Activated CD4-positive, alpha-beta memory T cell treated with anti-CD3 and anti-CD28 coated beads, Interleukin-2, amount 10 ng/mL, durations not matched to agents 7 days and 5 days (primary cell): ENCODE data around the gene TCF12. TPM values are rescaled to one million over a fixed set of nuclear protein-coding genes. Genes with fewer than 3 reads are reported as not detected.

Experiments used
- CTCF ChIA-PET: fragments of 350-600 bp; sonication (Branson Sonifier 250); formaldehyde crosslinking; loops from one replicate; lab custom pipeline; 2021; ENCODE audit warnings: antibody characterized with exemption, inconsistent platforms; lab: Charles Lee
- POLR2A ChIA-PET: fragments of 350-600 bp; sonication (Branson Sonifier 250); formaldehyde crosslinking; loops from one replicate; lab custom pipeline; 2021; ENCODE audit warnings: antibody characterized with exemption; lab: Charles Lee
- DNase-seq: peaks from one replicate; pipeline ENCODE4 v3.0.0-alpha.2; 2020
- H3K27ac Mint-ChIP-seq: one replicate; pipeline ENCODE4 v1.8.0; 2021; ENCODE audit warnings: mild to moderate bottlenecking, mixed read lengths
- H3K27me3 Mint-ChIP-seq: one replicate; pipeline ENCODE4 v1.8.0; 2021; ENCODE audit warnings: mixed read lengths
- H3K36me3 Mint-ChIP-seq: one replicate; pipeline ENCODE4 v1.8.0; 2021; ENCODE audit warnings: low read depth, mixed read lengths
- H3K4me1 Mint-ChIP-seq: one replicate; pipeline ENCODE4 v1.8.0; 2021; ENCODE audit warnings: mixed read lengths
- H3K4me3 Mint-ChIP-seq: one replicate; pipeline ENCODE4 v1.8.0; 2021; ENCODE audit warnings: mild to moderate bottlenecking, mixed read lengths
- H3K9me3 Mint-ChIP-seq: one replicate; pipeline ENCODE4 v1.8.0; 2021; ENCODE audit warnings: mixed read lengths
- total RNA-seq, 2 experiments: library from RNA; stranded (reverse); gene quantifications; one replicate each; pipeline ENCODE4 v1.2.3, GENCODE V29; 2021

TCF12 gene
- total RNA-seq: 10 to 100 TPM; 62.4 to 62.8 TPM

DNA sequence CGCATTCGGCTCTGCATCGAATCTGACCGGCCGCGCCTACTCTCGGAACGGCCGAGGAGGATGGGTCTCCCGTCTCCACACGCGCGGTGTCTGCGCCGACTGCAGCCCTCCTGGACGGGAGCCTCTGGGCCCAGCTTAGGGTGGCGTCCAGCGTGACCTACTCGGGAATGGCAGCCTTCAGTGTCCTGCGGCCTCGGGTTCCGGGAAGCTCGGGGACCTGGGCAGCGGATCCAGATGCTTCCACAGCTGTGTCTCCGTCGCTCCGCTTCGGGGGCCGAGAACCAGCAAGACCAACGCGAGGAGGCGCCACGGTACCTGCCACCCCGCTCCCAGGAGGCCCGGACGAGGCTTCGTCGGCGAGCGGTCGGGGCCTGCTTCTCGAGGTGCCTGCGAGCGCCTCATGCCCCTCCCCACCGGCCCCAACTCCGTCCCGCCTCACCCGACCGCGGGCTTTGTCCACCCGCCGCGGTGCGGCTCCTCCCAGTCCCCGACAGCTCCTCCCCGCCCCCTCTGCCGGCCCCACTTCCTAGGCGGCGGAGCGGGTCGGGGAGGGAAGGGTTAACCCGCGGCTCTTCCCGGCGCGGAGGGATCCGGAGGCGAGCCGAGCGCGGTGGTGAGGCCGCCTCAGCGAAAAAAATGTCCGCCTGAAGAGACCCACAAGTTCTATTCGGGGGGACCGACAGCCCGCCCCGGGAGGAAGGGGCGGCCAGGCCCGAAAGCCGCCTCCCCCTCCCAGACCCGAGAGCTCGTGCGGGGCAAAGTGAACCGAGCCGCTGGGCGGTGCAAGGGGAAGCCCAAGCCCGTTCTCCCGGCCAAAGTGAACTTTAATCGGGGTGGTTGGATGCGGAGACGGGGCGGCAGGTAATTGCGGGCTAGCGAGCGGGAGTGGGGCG is at the start of gene TCF12:
TCF12 (plus strand) TSS at position 599 of the 893 bp plus-strand sequence. CDS start 1,270 bp downstream, outside the sequence.
- Mint-ChIP-seq H3K27me3 (no peaks in the 10 kb centered on the region), H3K4me3 (peak within 1 kb of the TSS; percentile 81), H3K4me1 (peaks cover 29% of the 10 kb centered on the region), H3K27ac (peak within 1 kb of the TSS; percentile 63), H3K9me3 (peaks cover 2% of the 10 kb centered on the region), H3K36me3 (peaks cover 16% of the 10 kb centered on the region)
- ChIA-PET POLR2A (interaction anchor here (0.6 to 3.4 kb wide), 26 partner anchors 8 to 674 kb away, joined by 3 to 60 read pairs (median 4); partner anchors contain the start of gene ZNF280D), CTCF (interaction anchor here (0.8 to 1.8 kb wide), 15 partner anchors 9 to 609 kb away, joined by 3 to 7 read pairs (median 3); no protein-coding TSS in a partner anchor)
- DNase-seq: peak; percentile 89

DNA sequence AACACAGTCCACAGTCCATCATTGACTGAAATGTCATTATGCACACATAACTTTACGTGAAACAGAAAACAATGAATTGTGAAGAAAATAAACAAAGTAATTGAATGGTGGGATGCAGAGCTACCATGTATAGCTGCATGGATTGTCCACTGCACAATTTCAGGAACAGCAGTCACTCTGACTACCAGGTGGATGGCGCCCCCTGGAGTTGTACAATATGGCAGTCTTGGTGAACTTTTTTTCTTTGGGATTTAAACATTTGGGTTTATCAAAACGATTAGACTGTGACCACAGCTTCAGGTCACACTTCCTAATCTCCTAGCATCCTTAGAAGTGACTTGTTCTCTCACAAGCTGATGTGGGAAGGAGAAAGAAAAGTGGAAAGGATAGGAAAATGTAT is 48.9 kb upstream of the TCF12 start:
- H3K4me3 Mint-ChIP-seq: no peak overlapping the region
- no peak overlapping the region for H3K27ac Mint-ChIP-seq

DNA sequence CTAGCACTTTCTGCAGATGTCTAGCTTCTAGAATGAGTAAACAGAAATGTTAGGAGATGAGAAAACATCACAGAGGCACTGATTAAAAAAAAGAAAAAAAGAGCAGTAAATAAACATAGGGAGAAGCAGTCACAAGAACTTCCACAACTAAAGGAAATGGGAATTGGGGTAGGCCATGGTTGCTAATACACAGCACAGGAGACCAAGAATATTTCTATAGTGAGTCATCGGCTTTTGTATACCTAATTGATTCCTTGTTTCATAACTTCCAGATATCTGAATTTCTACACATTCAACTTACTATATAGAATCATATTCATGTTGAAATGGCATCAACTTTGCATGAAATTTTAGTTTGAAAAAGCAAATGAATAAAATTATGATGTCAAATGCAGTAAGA is 47.3 kb upstream of the TCF12 start:
- Mint-ChIP-seq H3K36me3 (no peaks in the 10 kb centered on the region), H3K4me3 (no peak overlapping the region), H3K4me1 (no peaks in the 10 kb centered on the region), H3K27me3 (no peaks in the 10 kb centered on the region), H3K27ac (no peak overlapping the region), H3K9me3 (no peaks in the 10 kb centered on the region)
- no peak for DNase-seq
- ChIA-PET POLR2A (interaction anchor here (1.1 kb wide), 1 partner anchor 17 kb away, joined by 3 read pairs; no protein-coding TSS in a partner anchor), CTCF (interaction anchor here (1.3 to 5.2 kb wide), 2 partner anchors 47 to 378 kb away, joined by 3 to 74 read pairs; partner anchors contain the start of gene TCF12)

More for the DNA sequence above, 48.9 kb upstream of the TCF12 start:
- H3K27me3 Mint-ChIP-seq: no peaks in the 10 kb centered on the region
- CTCF ChIA-PET: interaction anchor here (1.5 to 5.2 kb wide), 3 partner anchors 49 to 376 kb away, joined by 3 to 74 read pairs (median 5); partner anchors contain the start of gene TCF12
- H3K9me3 Mint-ChIP-seq: no peaks in the 10 kb centered on the region
- POLR2A ChIA-PET: interaction anchor here (1.2 kb wide), 1 partner anchor 136 kb away, joined by 3 read pairs; the partner anchor contains the start of gene ZNF280D
- DNase-seq: peak; percentile 46
- H3K4me1 Mint-ChIP-seq: no peaks in the 10 kb centered on the region
- H3K36me3 Mint-ChIP-seq: no peaks in the 10 kb centered on the region

DNA sequence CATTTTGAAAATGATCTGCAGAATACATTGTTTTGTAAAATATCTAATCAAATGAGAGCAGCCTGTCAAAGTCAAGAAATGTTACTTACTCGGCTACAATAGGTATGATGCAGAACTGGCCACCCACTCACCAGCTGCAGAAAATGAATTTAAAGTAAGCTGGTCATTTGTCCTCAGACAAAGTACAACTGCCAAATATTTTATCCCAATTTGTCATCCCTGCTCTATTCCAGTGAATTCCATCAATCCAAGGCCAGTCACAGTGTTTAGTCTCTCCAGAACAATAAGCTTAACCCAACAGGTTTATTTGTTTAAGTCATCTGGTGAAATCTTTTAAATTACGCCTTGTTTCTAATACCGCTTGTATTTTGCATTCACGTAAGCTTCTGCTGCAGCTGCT is 46.6 kb upstream of the TCF12 start:
- no peaks in the 10 kb centered on the region for H3K36me3 Mint-ChIP-seq
- H3K4me1 Mint-ChIP-seq: no peaks in the 10 kb centered on the region
- DNase-seq: no peak
- no peak overlapping the region for H3K27ac Mint-ChIP-seq
- no peaks in the 10 kb centered on the region for H3K9me3 Mint-ChIP-seq
- POLR2A ChIA-PET: interaction anchor here (1.1 kb wide), 1 partner anchor 16 kb away, joined by 3 read pairs; no protein-coding TSS in a partner anchor
- CTCF ChIA-PET: interaction anchor here (1.3 to 5.2 kb wide), 2 partner anchors 46 to 378 kb away, joined by 3 to 74 read pairs; partner anchors contain the start of gene TCF12
- no peaks in the 10 kb centered on the region for H3K27me3 Mint-ChIP-seq
- H3K4me3 Mint-ChIP-seq: no peak overlapping the region

DNA sequence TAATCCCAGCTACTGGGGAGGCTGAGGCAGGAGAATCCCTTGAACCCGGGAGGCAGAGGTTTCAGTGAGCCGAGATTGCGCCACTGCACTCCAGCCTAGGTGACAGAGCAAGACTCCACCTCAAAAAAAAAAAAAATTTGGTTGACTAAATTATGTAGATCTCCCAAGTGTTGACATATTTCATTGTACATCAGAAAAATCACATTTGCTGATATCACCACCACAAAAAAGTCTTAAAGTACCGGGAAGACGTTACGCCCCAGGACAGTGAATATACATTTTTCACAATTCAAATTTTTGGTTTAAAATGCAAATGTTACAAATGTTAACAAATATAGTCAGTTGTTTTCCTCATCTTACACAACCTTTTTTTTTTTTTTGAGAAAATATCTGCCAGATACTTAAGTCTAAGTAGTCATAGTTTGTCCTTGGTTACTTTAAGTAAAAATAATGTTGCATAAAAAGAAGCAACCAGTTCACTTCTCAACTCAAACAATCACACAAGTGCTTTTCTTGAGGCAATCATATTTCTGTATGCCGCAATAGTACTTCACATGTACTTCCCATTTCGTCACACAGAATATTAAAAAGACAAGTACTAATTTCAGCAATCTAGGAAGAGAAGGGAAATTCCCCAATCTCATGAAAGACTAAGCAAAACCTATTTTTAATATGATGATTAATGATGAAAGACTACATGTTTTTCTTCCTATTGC is 41.0 kb upstream of the TCF12 start:
- Mint-ChIP-seq H3K36me3 (no peaks in the 10 kb centered on the region), H3K27ac (no peak overlapping the region), H3K4me1 (no peaks in the 10 kb centered on the region), H3K4me3 (no peak overlapping the region), H3K9me3 (no peaks in the 10 kb centered on the region), H3K27me3 (peaks cover 4% of the 10 kb centered on the region)
- POLR2A ChIA-PET: no interaction called here
- CTCF ChIA-PET: no interaction called here
- DNase-seq: no peak

DNA sequence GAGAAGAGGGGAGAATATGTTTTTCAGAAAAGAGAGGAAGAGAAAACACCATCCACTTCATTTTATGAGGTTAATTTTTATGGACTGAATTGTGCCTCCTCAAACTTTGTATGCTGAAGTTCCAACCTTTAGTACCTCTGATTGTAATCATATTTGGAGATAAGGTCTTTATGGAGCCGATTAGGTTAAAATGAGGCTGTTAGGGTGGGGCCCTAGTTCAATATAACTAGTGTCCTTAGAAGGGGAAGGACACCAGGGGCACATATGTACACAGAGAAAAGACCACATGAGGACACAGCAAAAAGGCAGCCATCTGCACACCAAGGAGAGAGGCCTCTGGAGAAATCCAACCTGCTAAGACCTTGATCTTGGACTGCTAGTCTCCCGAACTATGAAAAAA is 38.9 kb upstream of the TCF12 start:
- no peak for DNase-seq
- no peak overlapping the region for H3K27ac Mint-ChIP-seq
- H3K4me3 Mint-ChIP-seq: no peak overlapping the region
- no peaks in the 10 kb centered on the region for H3K4me1 Mint-ChIP-seq
- ChIA-PET CTCF (no interaction called here), POLR2A (no interaction called here)
- H3K36me3 Mint-ChIP-seq: no peaks in the 10 kb centered on the region
- H3K27me3 Mint-ChIP-seq: peaks cover 4% of the 10 kb centered on the region
- H3K9me3 Mint-ChIP-seq: no peaks in the 10 kb centered on the region

DNA sequence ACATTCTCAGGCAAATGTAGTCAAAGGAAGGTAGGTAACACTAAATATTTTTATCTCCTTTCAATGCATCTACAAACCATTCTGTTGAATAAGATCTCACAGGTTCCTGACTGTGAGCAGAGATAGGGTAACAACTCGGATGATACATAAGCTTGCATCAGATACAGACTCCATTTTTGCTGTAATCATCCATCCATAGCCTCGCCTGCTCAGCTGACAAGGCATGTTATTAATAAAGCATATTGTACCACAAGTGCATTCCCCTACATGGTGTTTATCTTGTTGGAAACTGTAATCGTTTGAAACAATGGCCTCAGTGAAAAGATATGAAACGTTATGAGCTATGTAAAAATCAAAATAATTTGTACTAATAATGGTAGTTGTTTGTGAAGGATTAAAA is 35.4 kb upstream of the TCF12 start:
- ChIA-PET CTCF (interaction anchor here (1.2 to 1.4 kb wide), 2 partner anchors 36 to 392 kb away, joined by 3 to 4 read pairs; partner anchors contain the start of gene TCF12), POLR2A (interaction anchor here (1.9 kb wide), 1 partner anchor 35 kb away, joined by 6 read pairs; the partner anchor contains the start of gene TCF12)
- DNase-seq: no peak
- peaks cover 16% of the 10 kb centered on the region for H3K4me1 Mint-ChIP-seq
- H3K9me3 Mint-ChIP-seq: no peaks in the 10 kb centered on the region
- peaks cover 4% of the 10 kb centered on the region for H3K27me3 Mint-ChIP-seq
- H3K36me3 Mint-ChIP-seq: no peaks in the 10 kb centered on the region
- H3K4me3 Mint-ChIP-seq: no peak overlapping the region
- H3K27ac Mint-ChIP-seq: no peak overlapping the region

DNA sequence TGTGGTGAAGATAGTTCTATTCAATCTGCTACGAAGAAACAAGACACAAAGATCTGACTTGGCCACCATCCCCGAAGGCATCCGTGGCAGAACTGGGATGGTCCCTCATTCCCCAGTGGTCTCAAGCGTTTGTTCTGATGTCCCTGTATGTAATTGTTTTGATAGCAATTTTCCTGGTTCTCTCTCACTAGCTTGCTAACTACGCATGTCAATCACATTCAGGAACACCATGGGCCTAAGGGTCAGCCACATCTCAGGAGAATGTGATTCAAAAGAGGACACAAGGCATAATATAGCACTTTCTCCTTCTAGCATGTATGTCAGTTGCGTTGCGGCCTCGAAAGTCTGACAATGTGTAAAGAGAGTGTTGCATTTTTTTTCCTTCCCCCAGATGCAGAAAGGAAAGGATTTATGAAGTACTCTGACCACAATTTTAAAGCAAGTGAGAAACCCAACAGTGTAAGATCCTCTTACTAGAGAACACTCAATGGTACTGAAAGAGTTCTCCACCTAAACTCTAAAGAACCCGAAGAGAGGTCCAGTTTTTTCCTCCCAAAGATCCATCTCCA is 32.0 kb upstream of the TCF12 start:
- ChIA-PET POLR2A (interaction anchor here (2.9 kb wide), 1 partner anchor 33 kb away, joined by 60 read pairs; the partner anchor contains the start of gene TCF12), CTCF (no interaction called here)
- peaks cover 23% of the 10 kb centered on the region for H3K4me1 Mint-ChIP-seq
- no peak for DNase-seq
- H3K4me3 Mint-ChIP-seq: peak overlapping the region; percentile 76
- peaks cover 2% of the 10 kb centered on the region for H3K27me3 Mint-ChIP-seq
- no peaks in the 10 kb centered on the region for H3K9me3 Mint-ChIP-seq
- peak overlapping the region; percentile 62 for H3K27ac Mint-ChIP-seq
- H3K36me3 Mint-ChIP-seq: no peaks in the 10 kb centered on the region

DNA sequence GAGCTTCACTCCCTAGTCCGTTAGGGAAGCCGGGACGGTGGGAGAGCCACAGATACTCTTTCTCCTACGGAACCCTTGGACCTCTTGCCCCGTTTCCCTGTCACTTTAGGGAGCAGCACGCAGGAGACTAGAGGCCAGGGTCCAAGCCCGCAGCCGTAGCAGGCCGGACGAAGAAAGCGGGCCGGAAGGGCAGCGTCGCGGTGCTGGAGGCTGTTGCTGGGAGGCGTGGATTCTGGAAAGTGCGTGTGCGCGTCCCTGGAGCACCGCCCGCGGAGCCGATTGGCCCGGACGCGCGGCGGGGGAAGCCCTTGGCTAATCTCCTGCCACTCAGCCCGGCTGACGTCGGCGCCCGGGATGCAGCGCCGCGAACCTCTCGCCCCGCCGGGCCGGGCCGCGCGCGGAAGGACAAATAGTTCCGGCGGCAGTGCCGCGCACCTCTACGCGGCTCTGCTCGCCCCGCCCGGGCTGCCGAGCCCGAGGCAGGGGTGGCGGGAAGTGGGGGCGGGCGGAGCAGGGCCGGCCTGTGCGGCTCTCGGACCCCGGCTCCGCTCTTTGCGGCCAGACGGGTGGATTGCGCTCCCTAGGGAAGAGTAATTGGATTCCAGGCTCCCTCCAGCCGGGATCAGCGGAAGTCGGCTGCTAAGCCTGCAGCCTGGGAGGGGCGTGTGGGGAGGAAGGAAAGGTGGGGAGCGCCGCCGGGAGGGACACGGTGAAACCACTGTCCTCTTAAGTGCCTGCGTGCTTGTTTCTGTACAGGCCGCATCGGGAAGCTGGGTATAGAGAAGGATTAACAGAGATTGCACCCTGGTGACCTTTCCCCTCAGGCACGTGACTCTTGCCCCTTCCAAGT is 31.3 kb upstream of the TCF12 start:
- DNase-seq: peak; percentile 80
- Mint-ChIP-seq H3K4me3 (peak overlapping the region; percentile 76), H3K36me3 (no peaks in the 10 kb centered on the region), H3K9me3 (no peaks in the 10 kb centered on the region), H3K27ac (peak overlapping the region; percentile 62), H3K27me3 (peaks cover 2% of the 10 kb centered on the region), H3K4me1 (peaks cover 23% of the 10 kb centered on the region)
- ChIA-PET CTCF (interaction anchor here (1.1 kb wide), 1 partner anchor 31 kb away, joined by 7 read pairs; the partner anchor contains the start of gene TCF12), POLR2A (interaction anchor here (0.6 to 2.9 kb wide), 4 partner anchors 16 to 155 kb away, joined by 3 to 60 read pairs (median 4); partner anchors contain the start of gene TCF12)

DNA sequence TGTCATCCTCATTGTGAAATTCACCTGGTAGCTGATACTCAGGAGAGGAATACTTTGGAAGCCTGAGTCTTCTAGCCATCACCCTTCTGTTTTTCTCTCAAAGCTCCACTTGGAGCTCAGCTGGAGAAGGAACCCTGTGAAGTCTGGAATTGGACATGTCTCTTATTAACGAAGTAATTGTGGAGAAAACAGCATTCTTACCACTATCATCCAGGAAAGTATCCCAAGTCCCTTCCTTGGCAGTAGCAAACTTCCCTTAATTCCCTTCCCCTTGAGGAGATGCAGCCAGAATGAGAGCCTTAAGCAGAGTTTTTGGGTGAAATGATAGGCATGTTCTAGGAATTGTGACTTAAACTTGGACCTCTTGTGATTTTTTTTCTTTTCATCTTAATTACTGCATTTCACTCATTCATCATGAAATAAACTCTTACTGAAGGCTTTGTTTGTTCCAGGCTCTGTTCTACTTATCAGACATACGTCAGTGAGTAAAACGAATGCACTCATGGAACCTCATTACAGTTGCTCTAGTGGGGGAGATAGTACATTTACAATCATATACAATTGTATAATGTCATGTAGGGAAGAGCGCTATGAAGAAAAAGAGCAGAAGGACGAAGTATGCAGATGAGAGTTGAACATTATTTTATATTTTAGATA is 30.5 kb upstream of the TCF12 start:
- Mint-ChIP-seq H3K9me3 (no peaks in the 10 kb centered on the region), H3K27me3 (no peaks in the 10 kb centered on the region), H3K4me1 (peaks cover 23% of the 10 kb centered on the region), H3K4me3 (peak overlapping the region; percentile 76), H3K27ac (peak overlapping the region; percentile 37), H3K36me3 (no peaks in the 10 kb centered on the region)
- ChIA-PET CTCF (interaction anchor here (1.1 kb wide), 1 partner anchor 30 kb away, joined by 7 read pairs; the partner anchor contains the start of gene TCF12), POLR2A (interaction anchor here (0.6 to 2.9 kb wide), 4 partner anchors 16 to 156 kb away, joined by 3 to 60 read pairs (median 4); partner anchors contain the start of gene TCF12)
- DNase-seq: no peak

DNA sequence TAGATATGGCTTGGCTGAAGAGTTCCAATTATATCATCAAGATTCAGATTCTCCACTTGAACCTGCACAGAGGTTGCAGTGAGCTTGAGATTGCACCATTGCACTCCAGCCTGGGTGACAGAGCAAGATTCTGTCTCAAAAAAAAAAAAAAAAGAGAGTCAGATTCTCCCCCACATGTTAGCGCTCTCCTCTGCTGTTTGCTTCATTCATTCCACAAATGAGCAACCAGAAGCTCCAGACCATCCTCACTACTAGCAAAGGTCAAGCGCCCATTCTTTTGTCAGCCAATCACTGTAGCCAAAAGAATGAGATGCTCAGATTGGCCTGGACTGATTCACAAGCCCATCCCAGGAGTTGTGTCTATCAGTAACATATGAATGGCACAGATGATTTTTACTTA is 28.4 kb upstream of the TCF12 start:
- Mint-ChIP-seq H3K9me3 (no peaks in the 10 kb centered on the region), H3K27ac (no peak overlapping the region), H3K27me3 (no peaks in the 10 kb centered on the region), H3K4me1 (peaks cover 23% of the 10 kb centered on the region), H3K4me3 (no peak overlapping the region), H3K36me3 (no peaks in the 10 kb centered on the region)
- ChIA-PET CTCF (no interaction called here), POLR2A (no interaction called here)
- DNase-seq: no peak
